GM23248 (cell line): Measurements from ENCODE around the gene PTPRN2.

Experiments
- EZH2 ChIP-seq: fragments of 200-600 bp; sonication (generic); IDR thresholded peaks from 2 replicates; pipeline ENCODE4 v1.6.1; 2018; ENCODE audit warnings: antibody characterized with exemption, mild to moderate bottlenecking; ENCODE audit not compliant: insufficient read depth, poor library complexity, severe bottlenecking
- EZH2phosphoT487 ChIP-seq: fragments of 200-600 bp; sonication (generic); IDR thresholded peaks from 2 replicates; pipeline ENCODE4 v1.6.1; 2018; ENCODE audit warnings: antibody characterized with exemption, moderate library complexity, mild to moderate bottlenecking, low read depth; ENCODE audit not compliant: insufficient read depth

- TF ChIP-seq EZH2 (no peak), EZH2phosphoT487 (no peak)
Measured at GRCh38 chr7:158255558-158255957, 332.1 kb downstream of the PTPRN2 start.
